22Rv1 (cell line): Measurements from ENCODE around the gene PNPLA7.

Experiments
- ZFX ChIP-seq: fragments of 450-650 bp; IDR thresholded peaks from 2 replicates; pipeline ENCODE4 v1.6.1; 2017; ENCODE audit warnings: antibody characterized with exemption, borderline replicate concordance
- TF ChIP-seq, protein P1 (sequence below): fragments of 450-650 bp; IDR thresholded peaks from 2 replicates; pipeline ENCODE4 v1.5.1; 2017; ENCODE audit warnings: mild to moderate bottlenecking

DNA sequence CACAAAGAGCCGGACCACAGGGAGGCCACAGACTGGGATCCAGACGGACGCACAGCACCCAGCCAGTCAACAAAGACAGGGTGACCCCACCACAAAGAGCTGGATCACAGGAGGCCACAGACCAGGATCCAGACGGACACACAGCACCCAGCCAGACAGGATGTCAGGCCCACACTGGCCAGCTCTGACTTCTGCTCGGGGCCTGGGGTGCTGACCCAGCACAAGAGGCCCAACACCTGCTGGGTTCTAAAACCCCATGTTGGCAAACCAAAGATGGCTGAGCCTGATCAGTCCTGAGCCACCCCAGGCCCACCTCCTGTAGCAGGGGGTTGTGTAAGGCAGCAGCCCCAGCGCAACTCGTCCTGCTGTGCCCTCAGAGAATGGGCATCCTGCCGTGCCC, 33.8 kb upstream of the PNPLA7 start:
- TF ChIP-seq, protein P1, sequence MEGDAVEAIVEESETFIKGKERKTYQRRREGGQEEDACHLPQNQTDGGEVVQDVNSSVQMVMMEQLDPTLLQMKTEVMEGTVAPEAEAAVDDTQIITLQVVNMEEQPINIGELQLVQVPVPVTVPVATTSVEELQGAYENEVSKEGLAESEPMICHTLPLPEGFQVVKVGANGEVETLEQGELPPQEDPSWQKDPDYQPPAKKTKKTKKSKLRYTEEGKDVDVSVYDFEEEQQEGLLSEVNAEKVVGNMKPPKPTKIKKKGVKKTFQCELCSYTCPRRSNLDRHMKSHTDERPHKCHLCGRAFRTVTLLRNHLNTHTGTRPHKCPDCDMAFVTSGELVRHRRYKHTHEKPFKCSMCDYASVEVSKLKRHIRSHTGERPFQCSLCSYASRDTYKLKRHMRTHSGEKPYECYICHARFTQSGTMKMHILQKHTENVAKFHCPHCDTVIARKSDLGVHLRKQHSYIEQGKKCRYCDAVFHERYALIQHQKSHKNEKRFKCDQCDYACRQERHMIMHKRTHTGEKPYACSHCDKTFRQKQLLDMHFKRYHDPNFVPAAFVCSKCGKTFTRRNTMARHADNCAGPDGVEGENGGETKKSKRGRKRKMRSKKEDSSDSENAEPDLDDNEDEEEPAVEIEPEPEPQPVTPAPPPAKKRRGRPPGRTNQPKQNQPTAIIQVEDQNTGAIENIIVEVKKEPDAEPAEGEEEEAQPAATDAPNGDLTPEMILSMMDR, result no peak
- no peak for TF ChIP-seq ZFX
